ENCODE results near the gene PLEKHG2. TPM values are rescaled to one million over a fixed set of nuclear protein-coding genes. Genes with fewer than 3 reads are reported as not detected.

Gene PLEKHG2
- polyA plus RNA-seq, 1 experiment: 20.6 TPM

GRCh38 chr19:39388657-39389056 lies 23.8 kb upstream of the PLEKHG2 start:
- Histone ChIP-seq H3K36me3 (ENCODE audit: control insufficient read depth, insufficient read depth, low read length) (peaks cover 36% of the 10 kb centered on the region), H3K4me3 (ENCODE audit: low read depth, low read length) (no peak overlapping the region), H3K27me3 (ENCODE audit: control insufficient read depth, insufficient read depth, low read length) (no peaks in the 10 kb centered on the region)
- ChIA-PET CTCF (interaction anchor here (0.7 to 1.0 kb wide), 3 partner anchors 9 to 23 kb away, joined by 3 to 4 read pairs (median 4); partner anchors contain the start of gene PLEKHG2), POLR2A (no interaction called here)
- no peak for TF ChIP-seq CTCF (IDR thresholded peaks at IDR 0.05; ENCODE audit: insufficient read depth, low read depth, low read length)
- DNase-seq (ENCODE audit: low read depth): no peak

- CTCF ChIA-PET: interaction anchor here (0.7 to 2.2 kb wide), 6 partner anchors 8 to 268 kb away, joined by 3 to 10 read pairs (median 4); partner anchors contain the start of genes PLEKHG2 and SAMD4B
- no peak for TF ChIP-seq CTCF (IDR thresholded peaks at IDR 0.05; ENCODE audit: insufficient read depth, low read depth, low read length)
- Histone ChIP-seq H3K27me3 (ENCODE audit: control insufficient read depth, insufficient read depth, low read length) (no peaks in the 10 kb centered on the region), H3K4me3 (ENCODE audit: low read depth, low read length) (peak overlapping the region; percentile 100), H3K36me3 (ENCODE audit: control insufficient read depth, insufficient read depth, low read length) (peaks cover 32% of the 10 kb centered on the region)
- no peak for DNase-seq (ENCODE audit: low read depth)
- POLR2A ChIA-PET: no interaction called here
Observed at GRCh38 chr19:39389631-39390414, 22.6 kb upstream of the PLEKHG2 start.

- H3K27me3 ChIP-seq (ENCODE audit: control insufficient read depth, insufficient read depth, low read length): no peaks in the 10 kb centered on the region
- H3K4me3 ChIP-seq (ENCODE audit: low read depth, low read length): peak overlapping the region; percentile 100
- peaks cover 30% of the 10 kb centered on the region for H3K36me3 ChIP-seq (ENCODE audit: control insufficient read depth, insufficient read depth, low read length)
- TF ChIP-seq CTCF (IDR thresholded peaks at IDR 0.05; ENCODE audit: insufficient read depth, low read depth, low read length): no peak
- ChIA-PET CTCF (interaction anchor here (1.0 to 2.2 kb wide), 5 partner anchors 21 to 63 kb away, joined by 3 to 10 read pairs (median 4); partner anchors contain the start of genes PLEKHG2 and SAMD4B), POLR2A (interaction anchor here (0.5 to 1.4 kb wide), 5 partner anchors 16 to 49 kb away, joined by 4 to 11 read pairs (median 5); partner anchors contain the start of genes RPS16 and ZFP36)
- no peak for DNase-seq (ENCODE audit: low read depth)
Observed at GRCh38 chr19:39390451-39390750, 22.1 kb upstream of the PLEKHG2 start.

GRCh38 chr19:39390751-39391437 lies 21.6 kb upstream of the PLEKHG2 start, which contains the start of the genes MED29 and PAF1:
Gene MED29 (plus strand): TSS chr19:39391378. CDS start chr19:39391423, 45 bp downstream.
Gene PAF1 (minus strand): TSS chr19:39391106. CDS start chr19:39390864, 242 bp downstream.
- DNase-seq (ENCODE audit: low read depth): peak; percentile 99
- Histone ChIP-seq H3K4me3 (ENCODE audit: low read depth, low read length) (peak within 1 kb of the TSS; percentile 100), H3K36me3 (ENCODE audit: control insufficient read depth, insufficient read depth, low read length) (peaks cover 25% of the 10 kb centered on the region), H3K27me3 (ENCODE audit: control insufficient read depth, insufficient read depth, low read length) (no peaks in the 10 kb centered on the region)
- CTCF ChIA-PET: interaction anchor here (1.0 to 2.2 kb wide), 7 partner anchors 12 to 63 kb away, joined by 3 to 10 read pairs (median 4); partner anchors contain the start of genes PLEKHG2 and SAMD4B
- 0 out of 2 replicates have a peak, but pooled peaks have one; percentile 4 for TF ChIP-seq CTCF (IDR thresholded peaks at IDR 0.05; ENCODE audit: insufficient read depth, low read depth, low read length)
- POLR2A ChIA-PET: interaction anchor here (0.5 to 1.4 kb wide), 6 partner anchors 16 to 48 kb away, joined by 3 to 11 read pairs (median 4); partner anchors contain the start of genes RPS16 and ZFP36
